ENCODE measurements around the gene FAM83D. TPM values are rescaled to one million over a fixed set of nuclear protein-coding genes. Genes with fewer than 3 reads are reported as not detected.

The FAM83D gene
- total RNA-seq (2014; rRNA removed; shearing (Covaris generic)), result 83.9 and 103 TPM in 2 replicates

GRCh38 chr20:38926142-38926933, at the start of gene FAM83D:
FAM83D (plus strand) TSS chr20:38926417; CDS start chr20:38926443, 26 bp downstream.
- DNase-seq (ENCODE audit: low spot score), result peak; percentile 98

GRCh38 chr20:38877483-38877882, 48.7 kb upstream of the FAM83D start:
- DNase-seq (ENCODE audit: low spot score), result no peak

DNA sequence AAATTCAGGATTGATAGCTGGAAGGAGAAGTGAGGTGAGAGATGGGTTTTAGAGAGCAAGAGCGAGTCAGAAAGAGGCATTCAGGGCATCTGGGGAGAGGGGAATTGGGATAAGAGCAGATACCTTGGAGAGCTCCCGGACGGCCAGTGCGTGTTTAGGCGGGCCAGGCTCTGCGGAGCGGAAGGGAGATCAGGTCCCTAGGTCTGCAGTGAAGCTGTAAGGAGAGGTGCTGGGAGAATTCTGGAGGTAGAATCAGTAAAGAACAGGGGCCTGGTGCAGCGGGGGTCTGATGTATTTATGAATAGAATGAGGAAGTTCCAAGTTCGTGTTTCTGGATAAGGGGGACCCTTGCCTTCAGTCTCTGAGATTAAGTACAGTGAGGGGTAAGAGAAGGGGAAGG, 47.4 kb upstream of the FAM83D start:
- no peak for DNase-seq (ENCODE audit: low spot score)

- DNase-seq (ENCODE audit: low spot score), result peak; percentile 62
These were observed 45.1 kb upstream of the FAM83D start for GRCh38 chr20:38880952-38881735.

DNA sequence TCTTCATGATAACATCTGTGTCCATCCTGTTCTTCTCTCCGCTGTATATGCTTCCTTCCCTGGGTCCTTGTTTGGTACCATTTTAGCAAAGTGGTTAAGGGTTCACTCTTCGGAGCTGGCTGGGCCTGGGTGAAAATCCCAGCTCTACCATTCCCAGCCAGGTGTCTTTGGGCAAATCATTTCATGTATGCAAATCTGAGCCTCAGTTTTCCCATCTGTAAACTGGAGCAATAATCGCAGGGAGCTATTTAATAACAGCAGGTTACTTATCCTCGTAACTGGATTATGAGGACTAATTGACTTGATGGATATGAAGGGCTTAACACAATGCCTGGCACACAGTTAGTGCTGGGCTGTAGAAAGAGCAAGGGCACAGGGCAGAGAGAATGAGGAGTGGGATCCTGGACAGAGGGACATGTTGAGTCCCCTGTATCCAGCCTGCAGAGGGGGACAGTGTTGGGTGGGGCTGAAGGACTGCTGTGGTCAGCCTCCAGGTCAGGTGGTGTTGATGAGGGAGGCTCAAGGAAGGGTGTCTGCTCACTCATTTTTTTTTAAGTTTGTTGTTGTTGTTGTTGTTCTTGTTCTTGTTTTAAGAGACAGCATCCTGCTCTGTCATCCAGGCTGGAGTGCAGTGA, 44.3 kb upstream of the FAM83D start:
- no peak for DNase-seq (ENCODE audit: low spot score)

GRCh38 chr20:38882600-38882999, 43.6 kb upstream of the FAM83D start:
- no peak for DNase-seq (ENCODE audit: low spot score)

- DNase-seq (ENCODE audit: low spot score), result peak; percentile 76
These were observed 42.9 kb upstream of the FAM83D start for GRCh38 chr20:38883081-38883980.

- DNase-seq (ENCODE audit: low spot score), result no peak
These were observed 42.1 kb upstream of the FAM83D start for GRCh38 chr20:38883981-38884733.

DNA sequence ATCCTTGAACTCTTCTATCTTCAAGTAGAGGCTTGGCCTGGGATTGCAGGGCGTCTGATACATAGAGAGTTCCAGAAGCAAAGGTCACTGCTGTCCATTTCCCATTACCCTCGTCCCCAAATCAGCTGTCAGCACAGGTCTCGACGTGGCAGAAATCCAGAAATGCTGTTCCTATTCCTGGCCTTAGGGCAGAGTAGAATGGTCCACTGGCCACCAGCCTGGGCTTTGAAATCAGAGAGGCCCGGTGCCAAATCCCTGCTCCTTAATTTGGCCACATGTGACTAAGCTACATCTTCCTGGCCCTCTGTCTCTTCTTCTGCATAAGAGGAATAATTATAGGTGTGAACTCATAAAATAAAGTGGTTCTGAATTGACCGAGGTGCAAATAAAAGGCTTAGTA, 40.9 kb upstream of the FAM83D start:
- DNase-seq (ENCODE audit: low spot score), result no peak

DNA sequence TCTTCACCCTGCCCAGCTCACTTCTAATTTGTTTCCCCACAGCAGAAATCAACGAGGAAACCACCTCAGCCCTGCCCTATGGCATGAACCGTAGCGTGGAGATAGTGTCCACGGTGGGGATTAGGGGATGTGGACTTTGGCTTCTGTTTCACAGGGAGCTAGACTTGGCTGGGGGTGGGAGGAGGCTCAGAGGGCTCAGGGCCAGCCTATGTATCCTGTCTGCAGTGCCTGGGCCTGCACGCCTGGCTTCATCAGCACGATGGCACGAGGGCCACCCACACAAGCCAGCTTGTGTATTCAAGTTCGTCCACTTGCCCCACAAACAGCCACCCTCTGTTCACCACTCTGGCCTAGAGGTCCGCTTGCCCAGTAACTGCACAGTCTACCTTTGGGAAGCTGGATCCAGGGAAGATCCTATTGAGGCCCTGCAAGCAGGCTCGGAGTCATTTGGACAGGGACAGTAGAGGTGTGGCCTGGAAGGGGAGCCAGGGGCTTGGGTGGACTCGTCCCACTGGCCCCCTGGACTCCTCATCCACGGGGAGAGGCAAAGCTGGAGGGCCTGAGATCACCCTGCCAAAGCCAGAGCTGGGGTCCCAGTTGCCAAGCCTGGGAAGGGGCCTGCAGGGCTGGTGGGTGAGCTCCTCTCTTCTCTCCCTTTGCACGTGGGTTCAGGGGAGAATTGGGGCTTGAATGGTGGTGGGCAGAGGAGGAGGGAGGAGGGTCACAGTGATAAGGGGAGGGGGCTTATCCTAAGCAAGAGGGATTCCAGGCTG, 38.0 kb upstream of the FAM83D start:
- DNase-seq (ENCODE audit: low spot score), result no peak

DNA sequence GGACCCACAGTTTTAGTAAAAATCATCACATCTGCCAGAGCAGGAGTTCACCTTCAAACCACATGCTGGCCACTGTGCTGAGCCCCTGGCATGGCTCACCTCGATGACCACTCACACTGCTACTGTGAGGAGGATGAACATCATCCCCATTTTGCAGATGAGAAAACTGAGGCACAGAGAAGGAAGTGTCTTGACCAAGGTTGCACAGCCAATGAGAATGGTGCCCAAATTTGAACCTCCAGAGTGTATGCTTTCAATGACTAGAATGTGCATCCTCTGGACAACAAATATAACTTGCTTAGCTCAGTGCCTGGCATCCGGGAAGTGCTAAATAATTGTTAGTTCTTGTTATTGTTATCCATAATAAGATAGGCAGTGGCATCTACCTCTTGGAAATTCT, 37.2 kb upstream of the FAM83D start:
- DNase-seq (ENCODE audit: low spot score), result no peak

DNA sequence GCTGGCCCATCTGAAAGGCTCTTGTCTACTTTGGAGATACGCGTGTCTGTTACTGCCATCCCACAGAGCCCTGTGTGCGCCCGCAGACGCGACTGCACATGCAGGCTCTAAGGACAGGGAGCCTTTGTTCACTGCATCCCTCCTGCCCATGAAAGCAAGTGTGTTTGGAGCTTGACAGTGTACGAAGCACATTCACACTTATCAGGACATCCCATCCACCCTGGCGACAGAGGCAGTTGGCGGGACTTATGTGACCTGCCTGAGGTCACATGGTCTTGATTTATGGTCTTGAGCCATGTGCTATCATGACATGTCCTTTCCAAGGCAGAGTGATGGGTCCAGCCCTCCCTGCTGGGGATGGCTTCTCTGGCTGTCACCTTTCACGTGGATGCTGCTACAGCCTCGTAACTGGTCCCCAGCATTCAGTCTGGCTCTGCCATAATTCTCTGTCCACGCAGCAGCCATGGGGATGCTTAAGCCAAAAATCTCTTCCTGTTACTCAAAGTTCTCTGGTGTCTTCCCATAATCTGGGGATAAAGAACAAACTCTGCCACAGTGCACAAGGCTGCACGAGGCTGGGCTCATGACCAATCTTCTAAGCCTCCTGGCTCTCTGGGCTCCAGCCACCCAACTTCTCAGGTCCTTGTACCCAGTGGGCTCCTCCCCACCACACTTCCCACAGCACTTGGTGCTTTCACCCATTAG, 36.3 kb upstream of the FAM83D start:
- DNase-seq (ENCODE audit: low spot score), result no peak

GRCh38 chr20:38890497-38890818, 35.8 kb upstream of the FAM83D start:
- DNase-seq (ENCODE audit: low spot score), result no peak

DNA sequence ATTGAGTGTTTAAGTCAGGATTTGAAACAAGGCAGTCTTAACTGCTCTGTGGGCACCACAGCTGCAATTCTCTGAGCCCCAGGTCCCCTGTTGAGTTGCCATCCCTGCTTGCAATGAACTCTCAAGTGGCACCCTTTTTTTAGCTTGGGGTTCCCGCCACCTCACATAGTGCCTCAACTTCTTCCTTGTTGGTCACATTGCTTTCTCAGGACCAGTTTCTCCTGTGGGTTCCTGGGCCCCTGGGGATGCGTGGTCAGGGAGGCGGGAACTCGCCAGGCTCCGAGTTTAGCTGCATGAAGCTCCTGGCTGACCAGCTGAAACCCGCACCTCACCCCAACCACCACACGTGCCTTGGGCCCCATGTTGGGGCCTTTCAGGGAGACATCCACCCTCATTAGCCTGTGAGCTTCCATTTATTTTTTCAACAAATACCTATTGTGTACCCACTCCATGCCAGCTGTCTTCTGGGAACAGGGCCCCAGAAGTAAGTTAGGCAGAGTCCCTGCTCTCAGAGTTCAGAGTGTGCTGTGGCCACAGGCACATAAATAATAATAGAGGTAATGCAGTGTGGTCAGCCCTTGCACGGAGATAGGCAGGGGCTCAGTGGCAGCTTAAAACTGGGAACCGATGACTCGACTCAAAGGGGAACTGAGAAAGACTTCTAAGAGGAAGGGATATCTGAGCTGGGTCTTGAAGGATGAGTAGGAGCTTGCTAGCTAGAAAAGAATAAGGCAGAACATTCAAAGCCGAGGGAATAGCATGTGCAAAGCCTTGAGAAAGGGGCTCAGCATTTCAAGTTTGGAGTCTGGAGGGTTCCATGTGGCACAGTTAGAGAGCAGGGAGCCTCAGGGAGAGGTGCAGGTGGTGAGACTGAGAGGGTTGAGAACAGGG, 33.9 kb upstream of the FAM83D start:
- DNase-seq (ENCODE audit: low spot score), result no peak

- DNase-seq (ENCODE audit: low spot score), result no peak
These were observed 33.1 kb upstream of the FAM83D start for GRCh38 chr20:38893056-38893564.

DNA sequence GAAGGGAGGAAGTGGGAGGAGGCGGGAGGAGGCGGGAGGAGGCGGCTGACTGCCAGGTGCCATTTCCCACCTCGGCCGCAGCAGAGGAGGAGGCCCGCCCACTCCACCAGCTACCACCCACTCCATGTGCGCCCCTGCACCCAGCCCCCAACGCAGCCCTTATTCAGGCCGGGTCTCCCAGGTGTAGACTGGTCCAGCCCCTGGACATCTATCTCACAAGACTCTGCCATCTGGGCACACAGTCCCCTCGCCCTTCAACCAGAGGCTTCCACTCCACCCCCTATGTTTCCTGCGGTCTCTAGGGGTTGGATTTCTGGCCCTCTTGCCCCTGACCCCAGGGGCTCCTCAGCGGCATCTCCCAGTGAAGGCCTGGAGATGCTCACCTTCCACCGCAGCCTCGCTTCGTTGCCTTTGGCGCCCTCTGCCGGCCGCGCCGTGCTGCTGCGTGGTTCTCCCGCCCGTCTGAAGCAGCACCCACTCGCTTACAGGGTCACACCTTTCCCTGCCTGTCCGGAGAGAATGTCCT, 32.6 kb upstream of the FAM83D start:
- peak; percentile 41 for DNase-seq (ENCODE audit: low spot score)

DNA sequence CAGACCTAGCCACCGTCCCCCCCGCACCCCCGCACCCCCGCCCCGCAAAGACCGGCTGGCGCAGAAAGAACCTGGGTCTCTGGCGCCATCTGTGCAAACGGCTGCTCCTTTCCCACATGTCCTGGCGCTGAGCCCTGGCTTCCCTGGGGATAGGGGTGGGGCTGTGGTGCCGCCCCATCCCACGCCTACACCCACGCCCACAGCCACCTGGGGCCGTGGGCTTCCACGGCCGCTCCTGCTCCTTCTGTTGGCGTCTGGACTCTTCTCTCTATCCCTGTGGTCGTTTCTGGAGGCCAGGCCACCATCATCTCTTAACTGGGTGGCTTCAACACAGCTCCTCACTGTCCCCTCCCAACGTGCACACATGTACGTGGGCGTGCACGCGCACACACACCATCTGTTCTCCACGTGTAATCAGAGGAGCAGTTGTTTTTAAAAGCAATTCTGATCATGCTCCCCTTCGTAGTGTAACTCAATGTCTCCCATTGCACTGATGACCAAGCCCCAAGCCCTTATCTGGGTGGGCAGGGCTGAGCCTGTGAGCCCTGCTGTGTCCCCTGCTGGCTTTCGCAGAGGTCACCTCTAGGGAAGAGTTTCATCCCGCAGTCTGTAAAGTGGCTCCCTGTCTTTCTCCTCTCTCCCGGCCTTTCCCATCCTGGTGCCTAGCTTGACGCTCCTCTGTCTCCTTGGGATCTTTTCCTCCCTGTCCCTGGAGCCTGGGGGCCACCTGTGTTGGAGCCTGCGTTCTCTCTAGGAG, 31.9 kb upstream of the FAM83D start:
- DNase-seq (ENCODE audit: low spot score), result no peak

All from A172 (cell line).